Effector CD4-positive, alpha-beta T cell (primary cell): Measurements from ENCODE around the gene PORCN.
"Not testable (repeated sequence)": the region's sequence is repeated elsewhere in the genome, so short reads cannot be mapped to it uniquely, and the experiment has no call there.

Experiments used
- DNase-seq: peaks from one replicate; pipeline ENCODE4 v3.0.0-alpha.2; 2020

The PORCN gene

DNA sequence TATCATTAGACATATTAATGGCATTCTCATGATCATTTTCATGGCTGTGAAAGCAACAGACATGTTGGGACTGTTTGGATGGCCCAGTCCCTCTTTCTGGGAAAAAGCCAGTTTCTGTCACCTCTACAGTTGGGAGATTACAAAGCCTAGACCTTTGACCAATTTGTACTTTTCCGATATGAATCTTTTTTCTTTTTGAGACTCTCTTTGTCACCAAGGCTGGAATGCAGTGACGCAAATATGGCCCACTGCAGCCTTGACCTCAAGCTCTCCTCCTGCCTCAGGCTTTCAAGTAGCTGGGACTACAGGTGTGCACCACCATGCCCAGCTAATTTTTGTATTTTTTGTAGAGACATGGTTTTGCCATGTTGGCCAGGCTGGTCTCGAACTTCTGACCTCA, 40.1 kb downstream of the PORCN start:
- DNase-seq: no peak

DNA sequence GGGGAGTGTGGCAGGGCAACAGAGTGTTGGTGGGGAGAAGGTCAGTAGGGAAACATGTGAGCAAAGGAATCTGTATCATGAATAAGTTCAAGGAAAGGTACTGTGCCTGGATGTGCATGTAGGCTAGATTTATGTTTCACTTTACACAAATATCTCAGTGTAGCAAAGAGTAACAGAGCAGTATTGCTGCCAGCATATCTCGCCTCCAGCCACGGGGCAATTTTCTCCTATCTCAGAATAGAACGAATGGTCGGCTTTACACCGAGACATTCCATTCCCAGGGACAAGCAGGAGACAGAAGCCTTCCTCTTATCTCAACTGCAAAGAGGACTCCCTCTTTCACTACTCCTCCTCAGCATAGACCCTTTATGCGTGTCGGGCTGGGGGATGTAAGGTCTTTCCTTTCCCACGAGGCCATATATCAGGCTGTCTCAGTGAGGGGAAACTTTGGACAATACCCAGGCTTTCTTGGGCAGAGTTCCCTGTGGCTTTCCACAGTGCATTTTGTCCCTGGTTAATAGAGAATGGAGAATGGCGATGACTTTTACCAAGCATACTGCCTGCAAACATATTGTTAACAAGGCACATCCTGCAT, 47.0 kb downstream of the PORCN start:
- DNase-seq: not testable (repeated sequence)

DNA sequence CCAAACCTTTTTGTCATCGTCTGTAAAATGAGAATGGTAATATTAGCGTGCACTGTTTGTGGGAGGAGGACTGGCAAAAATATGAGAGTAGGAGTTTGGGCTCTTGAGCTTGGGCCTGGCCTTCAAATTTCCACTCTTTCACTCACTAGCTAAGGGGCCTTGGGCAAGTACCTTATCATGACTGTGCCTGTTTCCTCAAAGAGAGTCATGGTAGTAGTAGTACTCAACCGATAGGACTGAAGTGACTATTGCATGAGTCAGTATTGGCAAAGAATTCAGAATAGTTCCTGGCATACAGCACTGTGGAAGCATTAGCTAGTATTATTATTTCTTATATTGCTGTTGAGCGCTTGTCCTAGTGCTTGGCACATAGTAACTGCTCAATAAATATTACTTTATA, 49.5 kb downstream of the PORCN start:
- DNase-seq: no peak

DNA sequence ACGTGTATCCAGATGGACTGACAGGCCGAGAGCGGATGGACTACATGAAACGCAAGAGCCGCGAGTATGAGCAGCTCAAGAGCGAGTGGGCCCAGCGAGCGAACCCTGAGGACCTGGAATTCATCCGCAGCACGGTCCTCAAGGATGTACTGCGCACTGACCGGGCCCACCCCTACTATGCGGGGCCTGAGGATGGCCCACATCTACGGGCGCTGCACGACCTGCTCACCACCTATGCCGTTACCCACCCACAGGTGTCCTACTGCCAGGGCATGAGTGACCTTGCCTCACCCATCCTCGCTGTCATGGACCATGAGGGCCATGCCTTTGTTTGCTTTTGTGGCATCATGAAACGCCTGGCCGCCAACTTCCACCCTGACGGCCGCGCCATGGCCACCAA, 50.8 kb downstream of the PORCN start:
- DNase-seq: no peak

DNA sequence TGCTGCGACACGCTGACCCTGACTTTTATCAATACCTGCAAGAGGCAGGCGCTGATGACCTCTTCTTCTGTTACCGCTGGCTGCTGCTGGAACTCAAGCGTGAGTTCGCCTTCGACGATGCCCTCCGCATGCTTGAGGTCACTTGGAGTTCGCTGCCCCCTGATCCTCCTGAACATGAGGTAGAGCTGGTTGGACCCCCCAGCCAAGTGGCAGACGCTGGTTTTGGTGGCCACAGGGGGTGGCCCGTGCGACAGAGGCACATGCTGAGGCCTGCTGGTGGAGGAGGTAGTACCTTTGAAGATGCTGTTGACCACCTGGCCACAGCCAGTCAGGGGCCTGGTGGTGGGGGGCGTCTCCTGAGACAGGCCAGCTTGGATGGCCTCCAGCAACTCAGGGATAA, 51.3 kb downstream of the PORCN start:
- no peak for DNase-seq

DNA sequence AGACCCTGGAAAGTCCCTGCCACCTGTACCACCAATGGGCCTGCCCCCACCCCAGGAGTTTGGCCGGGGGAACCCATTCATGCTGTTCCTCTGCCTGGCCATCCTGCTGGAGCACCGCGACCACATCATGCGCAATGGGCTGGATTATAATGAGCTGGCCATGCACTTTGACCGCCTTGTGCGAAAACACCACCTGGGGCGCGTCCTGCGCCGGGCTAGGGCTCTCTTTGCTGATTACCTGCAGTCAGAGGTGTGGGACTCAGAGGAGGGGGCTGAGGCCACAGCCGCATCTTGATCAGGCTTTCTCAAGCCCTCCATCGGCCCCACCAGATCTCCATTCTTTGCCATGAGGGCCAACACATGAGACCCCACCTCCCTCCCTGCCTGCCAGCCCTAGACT, 51.9 kb downstream of the PORCN start:
- DNase-seq: no peak

DNA sequence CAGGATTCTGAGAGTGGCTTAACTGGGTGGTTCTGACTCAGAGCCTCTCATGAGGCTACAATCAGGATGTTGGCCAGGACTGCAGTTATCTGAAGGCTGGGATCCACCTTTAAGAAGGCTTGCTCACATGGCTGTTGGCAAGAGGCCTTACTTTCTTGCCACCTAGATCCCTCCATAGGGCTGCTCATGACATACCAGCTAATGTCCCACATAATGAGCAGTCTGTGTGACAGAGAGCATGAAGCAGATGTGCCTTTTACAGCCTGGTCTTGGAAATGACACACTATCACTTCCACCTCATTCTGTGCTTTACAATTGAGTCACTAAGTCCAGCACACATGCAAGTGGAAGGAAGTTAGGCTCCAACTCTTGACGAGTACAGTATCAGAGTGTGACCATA, 61.2 kb downstream of the PORCN start:
- DNase-seq: no peak
